Endodermal cell (in vitro differentiated cells): Measurements from ENCODE around the gene STK32B. TPM values are rescaled to one million over a fixed set of nuclear protein-coding genes. Genes with fewer than 3 reads are reported as not detected.

ENCODE experiments used
- DNase-seq: peaks from one replicate; pipeline ENCODE4 v3.0.0-alpha.2; 2017
- H3K27ac ChIP-seq: 2 replicates; pipeline ENCODE4 v1.5.1; 2013; ENCODE audit warnings: mild to moderate bottlenecking, low read depth, low read length, moderate library complexity
- H3K27me3 ChIP-seq: 2 replicates; pipeline ENCODE4 v1.6.1; 2013; ENCODE audit warnings: mild to moderate bottlenecking, low read length, moderate library complexity; ENCODE audit not compliant: insufficient read depth, control insufficient read depth, poor library complexity, severe bottlenecking
- H3K36me3 ChIP-seq: 2 replicates; pipeline ENCODE4 v1.7.0; 2013; ENCODE audit warnings: mild to moderate bottlenecking, low read length, moderate library complexity; ENCODE audit not compliant: control insufficient read depth, insufficient read depth
- H3K4me1 ChIP-seq: one replicate; pipeline ENCODE4 v1.7.0; 2013; ENCODE audit warnings: low read length; ENCODE audit not compliant: control insufficient read depth, insufficient read depth
- H3K4me3 ChIP-seq: 2 replicates; pipeline ENCODE4 v1.5.1; 2013; ENCODE audit warnings: mild to moderate bottlenecking, low read length, moderate library complexity
- H3K9ac ChIP-seq: 2 replicates; pipeline ENCODE4 v1.6.1; 2013; ENCODE audit warnings: mild to moderate bottlenecking, low read length, moderate library complexity; ENCODE audit not compliant: poor library complexity, severe bottlenecking; ENCODE audit errors: extremely low read depth
- H3K9me3 ChIP-seq: 2 replicates; pipeline ENCODE4 v1.6.1; 2013; ENCODE audit warnings: mild to moderate bottlenecking, low read length, moderate library complexity; ENCODE audit not compliant: control insufficient read depth
- H3K27ac Mint-ChIP-seq: 2 replicates; pipeline ENCODE4 v1.8.0; 2020; ENCODE audit warnings: mixed read lengths
- H3K27me3 Mint-ChIP-seq: 2 replicates; pipeline ENCODE4 v1.8.0; 2021; ENCODE audit warnings: mild to moderate bottlenecking, mixed read lengths; ENCODE audit not compliant: insufficient read depth
- H3K36me3 Mint-ChIP-seq: 2 replicates; pipeline ENCODE4 v1.8.0; 2020; ENCODE audit warnings: low read depth, mixed read lengths
- H3K4me1 Mint-ChIP-seq: 2 replicates; pipeline ENCODE4 v1.8.0; 2020; ENCODE audit warnings: mixed read lengths
- H3K4me3 Mint-ChIP-seq: 2 replicates; pipeline ENCODE4 v1.8.0; 2020; ENCODE audit warnings: mild to moderate bottlenecking, moderate library complexity, mixed read lengths
- H3K9me3 Mint-ChIP-seq: 2 replicates; pipeline ENCODE4 v1.8.0; 2020; ENCODE audit warnings: mild to moderate bottlenecking, mixed read lengths
- CTCF ChIP-seq: fragments of 200-600 bp; sonication (generic); conservative IDR thresholded peaks from 2 replicates; pipeline ENCODE4 v1.5.0; 2021; ENCODE audit warnings: antibody characterized with exemption, mild to moderate bottlenecking
- WGBS, 2 experiments: methylation state at CpG; one replicate each; pipeline versions ENCODE4 v1.1.5 to v1.1.7; 2013; ENCODE audit warnings: missing lambda C conversion rate in 2 of 2, mixed read lengths in 1 of 2; ENCODE audit not compliant: insufficient coverage in 1 of 2, insufficient read length in 1 of 2; 5-methylcytosine and 5-hydroxymethylcytosine counted together
- total RNA-seq, 2 donors: library from RNA; stranded (reverse); fragmentation: NEBNext Ultra II Directional in 1 of 2; extraction: Animal tissue kit (Norgen Biotek cat#: 25700) in 1 of 2; gene quantifications; 2 replicates in 1 of 2; 3 replicates in 1 of 2; pipeline ENCODE4 v1.2.1, GENCODE V29; 2021

Gene STK32B
- total RNA-seq, 2 donors from 2014 or later: 1.4 to 1.5 TPM

GRCh38 chr4:5444918-5445517, 393.7 kb downstream of the STK32B start:
- no peak for TF ChIP-seq CTCF
- Histone ChIP-seq H3K4me3 (no peak overlapping the region), H3K36me3 (no peaks in the 10 kb centered on the region), H3K4me1 (no peaks in the 10 kb centered on the region), H3K9ac (no peak overlapping the region), H3K27me3 (no peaks in the 10 kb centered on the region), H3K9me3 (no peaks in the 10 kb centered on the region), H3K27ac (no peak overlapping the region)
- H3K4me3 Mint-ChIP-seq: no peak overlapping the region
- H3K36me3 Mint-ChIP-seq: no peaks in the 10 kb centered on the region
- peak; percentile 11 for DNase-seq
- peaks cover 5% of the 10 kb centered on the region for H3K27me3 Mint-ChIP-seq
- H3K4me1 Mint-ChIP-seq: peaks cover 6% of the 10 kb centered on the region
- peaks cover 16% of the 10 kb centered on the region for H3K9me3 Mint-ChIP-seq
- 90 to 95% methylated on average over 7 to 10 of the region's 10 CpGs for WGBS, 2 experiments
- no peak overlapping the region for H3K27ac Mint-ChIP-seq

- Histone ChIP-seq H3K27ac (no peak overlapping the region), H3K9me3 (no peaks in the 10 kb centered on the region), H3K27me3 (no peaks in the 10 kb centered on the region), H3K36me3 (no peaks in the 10 kb centered on the region), H3K4me3 (no peak overlapping the region), H3K4me1 (peaks cover 2% of the 10 kb centered on the region), H3K9ac (no peak overlapping the region)
- peaks cover 11% of the 10 kb centered on the region for H3K9me3 Mint-ChIP-seq
- peaks cover 5% of the 10 kb centered on the region for H3K27me3 Mint-ChIP-seq
- H3K4me3 Mint-ChIP-seq: no peak overlapping the region
- 92 to 96% methylated on average over 13 to 17 of the region's 17 CpGs for WGBS, 2 experiments
- no peak overlapping the region for H3K27ac Mint-ChIP-seq
- TF ChIP-seq CTCF: no peak
- H3K4me1 Mint-ChIP-seq: peaks cover 13% of the 10 kb centered on the region
- DNase-seq: peak; percentile 15
- H3K36me3 Mint-ChIP-seq: no peaks in the 10 kb centered on the region
Measured at GRCh38 chr4:5446595-5447226, 395.4 kb downstream of the STK32B start.

GRCh38 chr4:5447755-5448154, 396.5 kb downstream of the STK32B start:
- Mint-ChIP-seq H3K4me1 (peaks cover 13% of the 10 kb centered on the region), H3K27ac (no peak overlapping the region), H3K36me3 (no peaks in the 10 kb centered on the region), H3K27me3 (peaks cover 8% of the 10 kb centered on the region), H3K9me3 (peaks cover 10% of the 10 kb centered on the region), H3K4me3 (no peak overlapping the region)
- H3K9me3 ChIP-seq: no peaks in the 10 kb centered on the region
- peaks cover 5% of the 10 kb centered on the region for H3K4me1 ChIP-seq
- no peak overlapping the region for H3K27ac ChIP-seq
- no peak for TF ChIP-seq CTCF
- H3K4me3 ChIP-seq: no peak overlapping the region
- H3K9ac ChIP-seq: no peak overlapping the region
- 97 to 100% methylated on average over 2 to 3 of the region's 3 CpGs for WGBS, 2 experiments
- no peaks in the 10 kb centered on the region for H3K27me3 ChIP-seq
- no peaks in the 10 kb centered on the region for H3K36me3 ChIP-seq
- peak; percentile 11 for DNase-seq
